ENCODE results near the gene OTUB1. TPM values are rescaled to one million over a fixed set of nuclear protein-coding genes. Genes with fewer than 3 reads are reported as not detected.

OTUB1 gene
- polyA plus RNA-seq, 1 donor, result 79.5 TPM

DNA sequence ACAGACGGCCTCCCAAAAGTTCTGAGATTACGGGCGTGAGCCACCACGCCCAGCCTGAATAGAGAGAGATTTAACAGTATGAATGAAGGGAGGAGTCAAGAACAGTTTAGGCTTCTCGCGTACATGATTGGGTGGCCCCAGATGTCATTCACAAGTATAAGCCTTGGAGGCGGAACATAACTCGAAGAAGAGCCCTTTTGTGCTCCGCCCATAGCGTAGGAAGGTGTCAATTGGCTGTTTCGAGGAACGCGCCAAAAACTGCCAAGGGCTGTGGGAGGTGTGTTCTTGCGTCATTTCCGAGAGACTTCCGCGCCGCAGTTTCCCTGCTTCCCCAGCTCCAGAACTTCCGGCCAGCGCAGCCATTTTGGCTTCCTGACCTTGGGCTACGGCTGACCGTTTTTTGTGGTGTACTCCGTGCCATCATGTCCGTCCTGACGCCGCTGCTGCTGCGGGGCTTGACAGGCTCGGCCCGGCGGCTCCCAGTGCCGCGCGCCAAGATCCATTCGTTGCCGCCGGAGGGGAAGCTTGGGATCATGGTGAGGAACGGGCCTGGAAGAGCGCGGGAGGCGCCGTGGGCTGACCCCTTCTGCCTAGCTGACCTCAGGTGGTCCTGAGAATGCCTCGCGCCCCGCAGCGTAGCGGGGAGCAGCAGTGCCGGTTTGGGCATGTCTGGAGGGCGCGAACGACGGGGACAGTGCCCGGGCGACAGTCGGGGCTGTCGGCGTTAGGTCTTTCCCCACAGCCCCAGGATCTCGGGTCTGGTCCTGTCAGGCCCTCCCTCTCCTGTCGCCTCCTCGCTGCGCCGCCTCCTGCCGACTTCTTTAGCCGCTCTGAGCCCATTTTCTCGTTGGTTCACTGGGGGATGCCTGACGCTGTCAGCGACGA lies 11.7 kb upstream of the OTUB1 start, which contains the start of gene COX8A:
COX8A (plus strand) TSS at position 362 of the 885 bp plus-strand sequence; CDS start at position 423, 61 bp downstream.
- Histone ChIP-seq H3K4me1 (ENCODE audit: control insufficient read depth, insufficient read depth, low read length) (peaks cover 7% of the 10 kb centered on the region), H3K4me3 (ENCODE audit: low read length) (peak within 1 kb of the TSS; percentile 95), H3K36me3 (ENCODE audit: control insufficient read depth, insufficient read depth, low read length) (peaks cover 8% of the 10 kb centered on the region), H3K27ac (ENCODE audit: low read length) (peak within 1 kb of the TSS; percentile 96), H3K9me3 (ENCODE audit: control insufficient read depth, low read depth, low read length) (no peaks in the 10 kb centered on the region), H3K27me3 (ENCODE audit: control insufficient read depth, insufficient read depth, low read length) (no peaks in the 10 kb centered on the region)
- peak; percentile 99 for DNase-seq
- no CpG with 5 or more reads among the region's 67 CpGs for WGBS (ENCODE audit: insufficient coverage, low lambda C conversion rate)

- Histone ChIP-seq H3K4me1 (ENCODE audit: control insufficient read depth, insufficient read depth, low read length) (peaks cover 7% of the 10 kb centered on the region), H3K4me3 (ENCODE audit: low read length) (no peak overlapping the region), H3K27ac (ENCODE audit: low read length) (no peak overlapping the region), H3K9me3 (ENCODE audit: control insufficient read depth, low read depth, low read length) (no peaks in the 10 kb centered on the region), H3K27me3 (ENCODE audit: control insufficient read depth, insufficient read depth, low read length) (no peaks in the 10 kb centered on the region), H3K36me3 (ENCODE audit: control insufficient read depth, insufficient read depth, low read length) (peaks cover 8% of the 10 kb centered on the region)
- no peak for DNase-seq
- no CpG with 5 or more reads among the region's 10 CpGs for WGBS (ENCODE audit: insufficient coverage, low lambda C conversion rate)
Measured at GRCh38 chr11:63978551-63979239, 7.5 kb upstream of the OTUB1 start.

- WGBS (ENCODE audit: insufficient coverage, low lambda C conversion rate), result no CpG with 5 or more reads among the region's 5 CpGs
- no peaks in the 10 kb centered on the region for H3K27me3 ChIP-seq (ENCODE audit: control insufficient read depth, insufficient read depth, low read length)
- no peak for DNase-seq
- no peak overlapping the region for H3K27ac ChIP-seq (ENCODE audit: low read length)
- H3K36me3 ChIP-seq (ENCODE audit: control insufficient read depth, insufficient read depth, low read length), result peaks cover 8% of the 10 kb centered on the region
- no peaks in the 10 kb centered on the region for H3K9me3 ChIP-seq (ENCODE audit: control insufficient read depth, low read depth, low read length)
- H3K4me3 ChIP-seq (ENCODE audit: low read length), result no peak overlapping the region
- H3K4me1 ChIP-seq (ENCODE audit: control insufficient read depth, insufficient read depth, low read length), result peaks cover 7% of the 10 kb centered on the region
Measured at GRCh38 chr11:63979426-63979825, 6.8 kb upstream of the OTUB1 start.

DNA sequence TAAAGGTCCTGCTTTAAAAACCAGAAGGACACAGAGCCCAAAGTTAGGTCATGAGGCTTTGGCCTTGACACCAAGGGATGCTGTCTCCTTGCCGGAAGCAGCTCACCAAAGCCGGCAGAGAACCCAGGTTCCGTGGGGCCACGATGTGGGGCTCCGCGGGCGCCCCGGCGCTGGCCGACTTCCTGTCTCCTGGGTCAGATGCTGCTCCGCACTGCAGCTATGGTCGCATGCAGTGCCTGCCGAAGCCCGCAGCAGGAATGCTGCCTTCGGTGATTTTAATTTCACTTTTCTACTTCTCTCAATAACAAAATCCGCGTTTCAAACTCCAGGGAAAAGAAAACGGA lies 454 bp upstream of the OTUB1 start:
- DNase-seq, result no peak
- H3K27me3 ChIP-seq (ENCODE audit: control insufficient read depth, insufficient read depth, low read length), result no peaks in the 10 kb centered on the region
- peak overlapping the region; percentile 89 for H3K27ac ChIP-seq (ENCODE audit: low read length)
- peak overlapping the region; percentile 95 for H3K4me3 ChIP-seq (ENCODE audit: low read length)
- H3K36me3 ChIP-seq (ENCODE audit: control insufficient read depth, insufficient read depth, low read length), result peaks cover 21% of the 10 kb centered on the region
- no peaks in the 10 kb centered on the region for H3K9me3 ChIP-seq (ENCODE audit: control insufficient read depth, low read depth, low read length)
- H3K4me1 ChIP-seq (ENCODE audit: control insufficient read depth, insufficient read depth, low read length), result peaks cover 11% of the 10 kb centered on the region
- no CpG with 5 or more reads among the region's 18 CpGs for WGBS (ENCODE audit: insufficient coverage, low lambda C conversion rate)

DNA sequence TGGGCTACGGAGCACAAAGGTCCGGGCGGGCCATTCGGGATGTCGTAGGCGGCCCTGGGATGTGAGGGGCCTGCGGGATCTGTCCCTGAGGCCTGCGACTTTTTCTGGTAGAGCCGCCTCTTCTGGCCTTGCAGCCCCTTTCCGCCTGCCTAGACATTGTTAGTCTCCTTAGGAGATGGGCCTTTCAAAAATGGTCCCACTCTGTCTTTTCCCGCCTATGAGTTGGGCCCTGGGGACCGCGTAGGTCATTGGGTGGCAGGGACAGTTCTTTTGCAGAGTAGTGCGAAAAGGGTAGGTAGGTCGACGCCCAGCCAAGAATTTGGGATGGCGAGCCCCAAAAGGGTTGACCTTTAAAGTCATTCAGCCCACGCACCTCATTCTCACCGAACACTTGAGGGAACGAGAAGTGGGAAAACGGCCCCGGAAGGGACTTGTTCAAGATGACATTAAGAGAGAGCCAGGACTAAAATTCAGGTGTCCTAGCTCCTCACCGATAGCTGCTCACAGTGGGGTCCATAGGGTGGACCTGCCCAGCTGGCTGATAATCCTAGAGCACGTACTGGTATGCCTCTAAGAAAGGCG lies 785 bp downstream of the OTUB1 start:
- no peak for DNase-seq
- H3K27me3 ChIP-seq (ENCODE audit: control insufficient read depth, insufficient read depth, low read length), result no peaks in the 10 kb centered on the region
- peak overlapping the region; percentile 95 for H3K4me3 ChIP-seq (ENCODE audit: low read length)
- H3K4me1 ChIP-seq (ENCODE audit: control insufficient read depth, insufficient read depth, low read length), result peaks cover 11% of the 10 kb centered on the region
- H3K36me3 ChIP-seq (ENCODE audit: control insufficient read depth, insufficient read depth, low read length), result peaks cover 29% of the 10 kb centered on the region
- H3K27ac ChIP-seq (ENCODE audit: low read length), result peak overlapping the region; percentile 89
- H3K9me3 ChIP-seq (ENCODE audit: control insufficient read depth, low read depth, low read length), result no peaks in the 10 kb centered on the region
- no CpG with 5 or more reads among the region's 25 CpGs for WGBS (ENCODE audit: insufficient coverage, low lambda C conversion rate)

- WGBS (ENCODE audit: insufficient coverage, low lambda C conversion rate), result no CpG with 5 or more reads among the region's 10 CpGs
- H3K4me1 ChIP-seq (ENCODE audit: control insufficient read depth, insufficient read depth, low read length), result peaks cover 11% of the 10 kb centered on the region
- H3K36me3 ChIP-seq (ENCODE audit: control insufficient read depth, insufficient read depth, low read length), result peaks cover 58% of the 10 kb centered on the region
- H3K27me3 ChIP-seq (ENCODE audit: control insufficient read depth, insufficient read depth, low read length), result no peaks in the 10 kb centered on the region
- H3K27ac ChIP-seq (ENCODE audit: low read length), result no peak overlapping the region
- H3K4me3 ChIP-seq (ENCODE audit: low read length), result no peak overlapping the region
- no peaks in the 10 kb centered on the region for H3K9me3 ChIP-seq (ENCODE audit: control insufficient read depth, low read depth, low read length)
- DNase-seq, result no peak
Measured at GRCh38 chr11:63991558-63991957, 5.3 kb downstream of the OTUB1 start.

GRCh38 chr11:63993100-63993499 lies 6.9 kb downstream of the OTUB1 start:
- H3K9me3 ChIP-seq (ENCODE audit: control insufficient read depth, low read depth, low read length), result no peaks in the 10 kb centered on the region
- H3K27ac ChIP-seq (ENCODE audit: low read length), result no peak overlapping the region
- H3K4me3 ChIP-seq (ENCODE audit: low read length), result no peak overlapping the region
- DNase-seq, result no peak
- no peaks in the 10 kb centered on the region for H3K27me3 ChIP-seq (ENCODE audit: control insufficient read depth, insufficient read depth, low read length)
- H3K4me1 ChIP-seq (ENCODE audit: control insufficient read depth, insufficient read depth, low read length), result peaks cover 2% of the 10 kb centered on the region
- WGBS (ENCODE audit: insufficient coverage, low lambda C conversion rate), result 80% methylated on average over 1 of the region's 5 CpGs
- peaks cover 73% of the 10 kb centered on the region for H3K36me3 ChIP-seq (ENCODE audit: control insufficient read depth, insufficient read depth, low read length)

- H3K36me3 ChIP-seq (ENCODE audit: control insufficient read depth, insufficient read depth, low read length), result peaks cover 69% of the 10 kb centered on the region
- no peak for DNase-seq
- H3K27ac ChIP-seq (ENCODE audit: low read length), result no peak overlapping the region
- no peaks in the 10 kb centered on the region for H3K27me3 ChIP-seq (ENCODE audit: control insufficient read depth, insufficient read depth, low read length)
- WGBS (ENCODE audit: insufficient coverage, low lambda C conversion rate), result no CpG with 5 or more reads among the region's 6 CpGs
- H3K4me1 ChIP-seq (ENCODE audit: control insufficient read depth, insufficient read depth, low read length), result no peaks in the 10 kb centered on the region
- no peak overlapping the region for H3K4me3 ChIP-seq (ENCODE audit: low read length)
- no peaks in the 10 kb centered on the region for H3K9me3 ChIP-seq (ENCODE audit: control insufficient read depth, low read depth, low read length)
Measured at GRCh38 chr11:63993993-63994392, 7.8 kb downstream of the OTUB1 start.

- H3K9me3 ChIP-seq (ENCODE audit: control insufficient read depth, low read depth, low read length), result peaks cover 5% of the 10 kb centered on the region
- H3K4me1 ChIP-seq (ENCODE audit: control insufficient read depth, insufficient read depth, low read length), result peaks cover 10% of the 10 kb centered on the region
- no peak overlapping the region for H3K27ac ChIP-seq (ENCODE audit: low read length)
- no peak for DNase-seq
- H3K36me3 ChIP-seq (ENCODE audit: control insufficient read depth, insufficient read depth, low read length), result peaks cover 50% of the 10 kb centered on the region
- no CpG with 5 or more reads among the region's 18 CpGs for WGBS (ENCODE audit: insufficient coverage, low lambda C conversion rate)
- peaks cover 5% of the 10 kb centered on the region for H3K27me3 ChIP-seq (ENCODE audit: control insufficient read depth, insufficient read depth, low read length)
- H3K4me3 ChIP-seq (ENCODE audit: low read length), result no peak overlapping the region
Measured at GRCh38 chr11:63996512-63996911, 10.3 kb downstream of the OTUB1 start.

DNA sequence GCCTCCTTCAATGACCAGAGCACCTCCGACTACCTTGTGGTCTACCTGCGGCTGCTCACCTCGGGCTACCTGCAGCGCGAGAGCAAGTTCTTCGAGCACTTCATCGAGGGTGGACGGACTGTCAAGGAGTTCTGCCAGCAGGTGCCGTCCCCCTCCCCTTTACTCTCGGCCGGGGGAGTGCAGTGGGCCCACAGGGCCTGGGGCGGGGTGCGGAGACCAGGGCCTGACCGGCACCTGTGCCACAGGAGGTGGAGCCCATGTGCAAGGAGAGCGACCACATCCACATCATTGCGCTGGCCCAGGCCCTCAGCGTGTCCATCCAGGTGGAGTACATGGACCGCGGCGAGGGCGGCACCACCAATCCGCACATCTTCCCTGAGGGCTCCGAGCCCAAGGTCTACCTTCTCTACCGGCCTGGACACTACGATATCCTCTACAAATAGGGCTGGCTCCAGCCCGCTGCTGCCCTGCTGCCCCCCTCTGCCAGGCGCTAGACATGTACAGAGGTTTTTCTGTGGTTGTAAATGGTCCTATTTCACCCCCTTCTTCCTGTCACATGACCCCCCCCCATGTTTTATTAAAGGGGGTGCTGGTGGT lies 11.0 kb downstream of the OTUB1 start:
- Histone ChIP-seq H3K27ac (ENCODE audit: low read length) (no peak overlapping the region), H3K4me3 (ENCODE audit: low read length) (no peak overlapping the region), H3K9me3 (ENCODE audit: control insufficient read depth, low read depth, low read length) (peaks cover 5% of the 10 kb centered on the region), H3K4me1 (ENCODE audit: control insufficient read depth, insufficient read depth, low read length) (peaks cover 13% of the 10 kb centered on the region), H3K27me3 (ENCODE audit: control insufficient read depth, insufficient read depth, low read length) (peaks cover 5% of the 10 kb centered on the region), H3K36me3 (ENCODE audit: control insufficient read depth, insufficient read depth, low read length) (peaks cover 49% of the 10 kb centered on the region)
- no CpG with 5 or more reads among the region's 27 CpGs for WGBS (ENCODE audit: insufficient coverage, low lambda C conversion rate)
- no peak for DNase-seq

All from large intestine (tissue), 3 donors.